ENCODE results near the gene SLC22A8. TPM values are rescaled to one million over a fixed set of nuclear protein-coding genes. Genes with fewer than 3 reads are reported as not detected.

Gene SLC22A8
- total RNA-seq, 1 donor from 2014 or later = not detected

- no peak for DNase-seq (ENCODE audit: low read depth)
- no peak overlapping the region for H3K4me3 ChIP-seq (ENCODE audit: low read depth, low read length)
- no peak for TF ChIP-seq CTCF (conservative IDR thresholded peaks at IDR 0.05; ENCODE audit: low read depth, low read length)
Observed at GRCh38 chr11:63010934-63011439, 4.7 kb downstream of the SLC22A8 start.

GRCh38 chr11:63007920-63008319 lies 7.7 kb downstream of the SLC22A8 start:
- TF ChIP-seq CTCF (conservative IDR thresholded peaks at IDR 0.05; ENCODE audit: low read depth, low read length) = no peak
- H3K4me3 ChIP-seq (ENCODE audit: low read depth, low read length) = no peak overlapping the region
- DNase-seq (ENCODE audit: low read depth) = no peak

GRCh38 chr11:63001456-63001855 lies 14.2 kb downstream of the SLC22A8 start:
- no peak for TF ChIP-seq CTCF (conservative IDR thresholded peaks at IDR 0.05; ENCODE audit: low read depth, low read length)
- DNase-seq (ENCODE audit: low read depth) = no peak
- H3K4me3 ChIP-seq (ENCODE audit: low read depth, low read length) = no peak overlapping the region

GRCh38 chr11:62999649-63000048 lies 16.0 kb downstream of the SLC22A8 start:
- TF ChIP-seq CTCF (conservative IDR thresholded peaks at IDR 0.05; ENCODE audit: low read depth, low read length) = no peak
- peak; percentile 41 for DNase-seq (ENCODE audit: low read depth)
- H3K4me3 ChIP-seq (ENCODE audit: low read depth, low read length) = no peak overlapping the region

- H3K4me3 ChIP-seq (ENCODE audit: low read depth, low read length) = no peak overlapping the region
- no peak for DNase-seq (ENCODE audit: low read depth)
- TF ChIP-seq CTCF (conservative IDR thresholded peaks at IDR 0.05; ENCODE audit: low read depth, low read length) = no peak
Observed at GRCh38 chr11:62999156-62999555, 16.5 kb downstream of the SLC22A8 start.

GRCh38 chr11:62996271-62996670 lies 19.4 kb downstream of the SLC22A8 start:
- H3K4me3 ChIP-seq (ENCODE audit: low read depth, low read length) = no peak overlapping the region
- no peak for DNase-seq (ENCODE audit: low read depth)
- no peak for TF ChIP-seq CTCF (conservative IDR thresholded peaks at IDR 0.05; ENCODE audit: low read depth, low read length)

GRCh38 chr11:62994775-62995174 lies 20.9 kb downstream of the SLC22A8 start:
- H3K4me3 ChIP-seq (ENCODE audit: low read depth, low read length) = no peak overlapping the region
- no peak for TF ChIP-seq CTCF (conservative IDR thresholded peaks at IDR 0.05; ENCODE audit: low read depth, low read length)
- no peak for DNase-seq (ENCODE audit: low read depth)

Measured in epithelial cell of proximal tubule (primary cell).